ENCODE data around the gene TAS2R9. TPM values are rescaled to one million over a fixed set of nuclear protein-coding genes. Genes with fewer than 3 reads are reported as not detected.

TAS2R9 gene
- total RNA-seq (2021; fragmentation: NEBNext Ultra II Directional; extraction: Animal tissue kit (Norgen Biotek cat#: 25700)) (not detected in 2 replicates), polyA plus RNA-seq (2011; rRNA removed) (not detected in 2 replicates), polyA minus RNA-seq (2011; rRNA and poly(A)+ RNA removed) (not detected in 2 replicates)
- polyA plus RNA-seq (2011; cell fraction: cytosol; rRNA removed), result not detected
- not detected for polyA plus RNA-seq (2011; cell fraction: nucleus; rRNA removed)
- polyA plus RNA-seq (2012, experiment 1 of 2), result not detected in 4 replicates
- not detected for polyA plus RNA-seq (2012, experiment 2 of 2)
- not detected for polyA plus RNA-seq (2013, experiment 1 of 2)
- not detected for polyA plus RNA-seq (2013, experiment 2 of 2)
- not detected for polyA minus RNA-seq (2011; cell fraction: cytosol; rRNA and poly(A)+ RNA removed)
- not detected for polyA minus RNA-seq (2011; cell fraction: nucleus; rRNA and poly(A)+ RNA removed)
- long read RNA-seq, experiment 1, result 0 reads
- long read RNA-seq, experiment 2, result 0 reads

- H2AK5ac ChIP-seq (ENCODE audit: low read depth, low read length), result no peak within 1 kb of the TSS
- CTCF ChIA-PET (ENCODE audit: partially characterized antibody), result interaction anchor here (1.0 kb wide), 1 partner anchor 63 kb away, joined by 3 read pairs; no protein-coding TSS in a partner anchor
- H3K4me2 ChIP-seq (ENCODE audit: insufficient read depth in 1 of 2, low read depth in 2 of 2, low read length in 2 of 2), result no peak within 1 kb of the TSS
- H2BK20ac ChIP-seq (ENCODE audit: low read length), result no peak within 1 kb of the TSS
- H3K27me3 ChIP-seq (replicated peaks in 1 of 4; ENCODE audit: control insufficient read depth in 3 of 4, extremely low read depth in 1 of 4, insufficient read depth in 3 of 4, low read length in 3 of 4), result peaks cover 0 to 1% (median 0%) of the 10 kb centered on the region in 4 experiments; a peak in 1 of 7 replicates
- no peak within 1 kb of the TSS for H3K4ac ChIP-seq (replicated peaks; ENCODE audit: insufficient read length, low read depth, low read length)
- no peak within 1 kb of the TSS for H4K8ac ChIP-seq (ENCODE audit: extremely low read depth, insufficient read depth, low read length)
- no peaks in the 10 kb centered on the region for H3K23me2 ChIP-seq (ENCODE audit: low read depth, low read length)
- H2AFZ ChIP-seq (ENCODE audit: low read length), result no peak within 1 kb of the TSS
- H2BK120ac ChIP-seq (replicated peaks; ENCODE audit: low read depth, low read length), result no peak within 1 kb of the TSS
- no peaks in the 10 kb centered on the region for H4K20me1 ChIP-seq (replicated peaks in 1 of 2; ENCODE audit: control insufficient read depth in 1 of 2, insufficient read depth in 2 of 2, low read length in 2 of 2)
- DNase-seq (ENCODE audit: low read depth in 1 of 2, low spot score in 2 of 2), result no peak
- POLR2A ChIA-PET (ENCODE audit: partially characterized antibody), result no interaction called here
- H3K9me3 ChIP-seq (ENCODE audit: insufficient read depth in 2 of 2, low read depth in 1 of 2, low read length in 1 of 2), result no peaks in the 10 kb centered on the region
- H3K79me1 ChIP-seq (ENCODE audit: low read depth, low read length), result no peaks in the 10 kb centered on the region
- TF ChIP-seq POLR2AphosphoS5 (IDR thresholded peaks at IDR 0.05; ENCODE audit: low read depth, low read length), result no peak
- no peak for TF ChIP-seq RAD21 (IDR thresholded peaks at IDR 0.05 in 1 of 2, conservative IDR thresholded peaks at IDR 0.05 in 1 of 2; ENCODE audit: low read depth in 2 of 2, low read length in 2 of 2)
- no peak for TF ChIP-seq SIRT6 (IDR thresholded peaks at IDR 0.05; ENCODE audit: low read length)
- TF ChIP-seq POU5F1 (IDR thresholded peaks at IDR 0.05; ENCODE audit: low read depth, low read length), result no peak
- TF ChIP-seq SUZ12 (IDR thresholded peaks at IDR 0.05; ENCODE audit: low read length), result no peak
- TF ChIP-seq TAF1 (IDR thresholded peaks at IDR 0.05; ENCODE audit: low read depth, low read length), result no peak
- FAIRE-seq, result no peak
- H3K18ac ChIP-seq (ENCODE audit: extremely low read depth, low read length), result no peak within 1 kb of the TSS
- no peak within 1 kb of the TSS for H3K4me3 ChIP-seq (ENCODE audit: extremely low read depth in 1 of 4, insufficient read depth in 2 of 4, low read depth in 3 of 4, low read length in 4 of 4)
- H3K36me3 ChIP-seq (ENCODE audit: control insufficient read depth in 2 of 4, insufficient read depth in 4 of 4, low read length in 3 of 4), result no peaks in the 10 kb centered on the region
- H2BK5ac ChIP-seq (ENCODE audit: low read depth, low read length), result no peak within 1 kb of the TSS
- H2BK15ac ChIP-seq (ENCODE audit: low read length), result no peak within 1 kb of the TSS
- no peaks in the 10 kb centered on the region for H3K4me1 ChIP-seq (replicated peaks in 1 of 4; ENCODE audit: control insufficient read depth in 3 of 4, insufficient read depth in 4 of 4, low read length in 3 of 4)
- H3K23ac ChIP-seq (ENCODE audit: insufficient read length), result no peak within 1 kb of the TSS
- no peak within 1 kb of the TSS for H3K27ac ChIP-seq (ENCODE audit: low read depth, low read length)
- no peak within 1 kb of the TSS for H4K91ac ChIP-seq (replicated peaks; ENCODE audit: insufficient read length, low read length)
- H3K79me2 ChIP-seq (ENCODE audit: control insufficient read depth in 1 of 2, insufficient read depth in 2 of 2, low read length in 2 of 2), result no peaks in the 10 kb centered on the region
- H3K14ac ChIP-seq (ENCODE audit: insufficient read length), result no peak within 1 kb of the TSS
- H3K9ac ChIP-seq (replicated peaks in 1 of 4; ENCODE audit: extremely low read depth in 1 of 4, low read depth in 3 of 4, low read length in 3 of 4), result no peak within 1 kb of the TSS
- no peak within 1 kb of the TSS for H3K56ac ChIP-seq (replicated peaks; ENCODE audit: insufficient read length, low read depth, low read length)
- no peak within 1 kb of the TSS for H2BK12ac ChIP-seq (ENCODE audit: low read depth, low read length)
- H4K5ac ChIP-seq (ENCODE audit: insufficient read length, low read depth, low read length), result no peak within 1 kb of the TSS
Observed at GRCh38 chr12:10810068-10810467, at the start of gene TAS2R9. TAS2R9 (minus strand) TSS chr12:10810168; CDS start chr12:10810075, 93 bp downstream.
